ENCODE results near the gene RPL12.
A peak's percentile ranks its signal among the peaks of the same experiment; 100 is the strongest.

The RPL12 gene

DNA sequence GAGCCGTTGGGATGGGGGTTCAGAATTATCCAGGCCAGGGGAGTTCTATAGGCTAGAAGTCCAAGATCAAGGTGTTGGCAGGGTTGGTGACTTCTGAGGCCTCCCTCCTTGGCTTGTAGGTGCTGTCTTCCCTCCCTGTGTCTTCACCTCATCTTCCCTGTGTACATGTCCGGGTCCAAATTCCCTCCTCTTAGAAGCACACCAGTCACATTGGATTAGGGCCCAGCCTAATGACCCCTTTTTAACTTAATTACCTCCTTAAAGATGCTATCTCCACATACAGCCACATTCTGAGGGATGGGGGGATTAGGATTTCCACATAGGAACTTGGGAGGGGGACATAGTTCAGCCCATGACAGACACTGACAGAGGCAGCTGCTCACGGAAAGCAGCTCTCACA is 12.2 kb upstream of the RPL12 start:
- Histone ChIP-seq H3K9ac (ENCODE audit: low read depth, low read length, poor library complexity) (no peak overlapping the region), H3K27me3 (ENCODE audit: control insufficient read depth in 3 of 3, insufficient read depth in 3 of 3, low read depth in 1 of 3, low read length in 3 of 3) (no peaks in the 10 kb centered on the region), H2AK5ac (ENCODE audit: low read depth, low read length) (no peak overlapping the region), H3K23ac (ENCODE audit: low read depth, low read length, poor library complexity) (no peak overlapping the region), H3K79me1 (ENCODE audit: low read depth, low read length) (no peaks in the 10 kb centered on the region), H3K4me1 (ENCODE audit: control insufficient read depth in 2 of 2, insufficient read depth in 1 of 2, low read depth in 1 of 2, low read length in 2 of 2) (no peaks in the 10 kb centered on the region), H2BK12ac (ENCODE audit: low read length) (no peak overlapping the region), H3K14ac (ENCODE audit: low read length) (no peak overlapping the region), H2BK120ac (ENCODE audit: low read depth, low read length) (no peak overlapping the region), H3K27ac (replicated peaks; ENCODE audit: low read length) (no peak overlapping the region), H3K9me3 (replicated peaks in 1 of 2; ENCODE audit: control insufficient read depth in 2 of 2, insufficient read depth in 1 of 2, low read depth in 1 of 2, low read length in 2 of 2) (peaks cover 0 to 1% of the 10 kb centered on the region in 2 donors), H2BK5ac (ENCODE audit: low read length) (no peak overlapping the region), H3K18ac (ENCODE audit: low read length) (no peak overlapping the region), H3K4me2 (ENCODE audit: insufficient read depth, low read length, poor library complexity, severe bottlenecking) (no peak overlapping the region), H4K91ac (ENCODE audit: low read depth, low read length, poor library complexity) (no peak overlapping the region), H3K4me3 (ENCODE audit: low read length in 2 of 2) (no peak overlapping the region), H2BK15ac (ENCODE audit: low read length) (no peak overlapping the region), H4K8ac (ENCODE audit: low read depth, low read length) (no peak overlapping the region), H3K4ac (ENCODE audit: low read length) (no peak overlapping the region), H2AFZ (ENCODE audit: low read length) (no peak overlapping the region), H3K36me3 (replicated peaks in 1 of 2; ENCODE audit: control insufficient read depth in 2 of 2, insufficient read depth in 2 of 2, low read length in 2 of 2) (peaks cover 19 to 51% of the 10 kb centered on the region in 2 donors)
- WGBS, 2 donors (ENCODE audit: extremely low coverage in 2 of 2, insufficient read length in 2 of 2, insufficient replicate concordance in 1 of 2) = no CpG with 5 or more reads among the region's 3 CpGs
- DNase-seq (ENCODE audit: low spot score) = no peak

DNA sequence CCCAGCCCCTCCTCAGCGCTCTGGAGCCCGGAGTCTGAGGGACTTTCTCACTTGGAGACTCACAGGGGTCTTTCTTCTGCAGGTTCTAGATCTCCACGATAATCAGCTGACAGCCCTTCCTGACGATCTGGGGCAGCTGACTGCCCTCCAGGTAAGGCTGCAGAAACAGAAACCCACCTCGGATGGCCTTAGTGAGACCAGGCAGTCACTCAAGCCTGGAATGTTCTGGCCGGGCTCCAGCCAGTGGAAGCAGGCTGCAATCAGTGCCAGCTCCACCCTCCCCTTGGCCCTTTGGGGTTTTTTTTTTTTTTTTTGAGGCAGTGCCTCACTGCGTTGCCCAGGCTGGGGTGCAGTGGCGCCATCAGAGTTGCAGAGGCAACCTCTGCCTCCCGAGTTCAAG is 7.7 kb upstream of the RPL12 start:
- whole genome bisulfite sequencing, 2 donors (ENCODE audit: extremely low coverage in 2 of 2, insufficient read length in 2 of 2, insufficient replicate concordance in 1 of 2) = no CpG with 5 or more reads among the region's 9 CpGs
- Histone ChIP-seq H3K27me3 (ENCODE audit: control insufficient read depth in 3 of 3, insufficient read depth in 3 of 3, low read depth in 1 of 3, low read length in 3 of 3) (no peaks in the 10 kb centered on the region), H4K91ac (ENCODE audit: low read depth, low read length, poor library complexity) (no peak overlapping the region), H3K9me3 (replicated peaks in 1 of 2; ENCODE audit: control insufficient read depth in 2 of 2, insufficient read depth in 1 of 2, low read depth in 1 of 2, low read length in 2 of 2) (peaks cover 0 to 1% of the 10 kb centered on the region in 2 donors), H3K27ac (replicated peaks; ENCODE audit: low read length) (no peak overlapping the region), H3K4me2 (ENCODE audit: insufficient read depth, low read length, poor library complexity, severe bottlenecking) (no peak overlapping the region), H2BK15ac (ENCODE audit: low read length) (no peak overlapping the region), H3K4me1 (ENCODE audit: control insufficient read depth in 2 of 2, insufficient read depth in 1 of 2, low read depth in 1 of 2, low read length in 2 of 2) (no peaks in the 10 kb centered on the region), H3K14ac (ENCODE audit: low read length) (no peak overlapping the region), H2AFZ (ENCODE audit: low read length) (no peak overlapping the region), H2BK12ac (ENCODE audit: low read length) (no peak overlapping the region), H2BK120ac (ENCODE audit: low read depth, low read length) (no peak overlapping the region), H4K8ac (ENCODE audit: low read depth, low read length) (no peak overlapping the region), H3K36me3 (replicated peaks in 1 of 2; ENCODE audit: control insufficient read depth in 2 of 2, insufficient read depth in 2 of 2, low read length in 2 of 2) (peaks cover 17 to 66% of the 10 kb centered on the region in 2 donors), H3K4ac (ENCODE audit: low read length) (no peak overlapping the region), H2AK5ac (ENCODE audit: low read depth, low read length) (no peak overlapping the region), H3K9ac (ENCODE audit: low read depth, low read length, poor library complexity) (no peak overlapping the region), H3K23ac (ENCODE audit: low read depth, low read length, poor library complexity) (no peak overlapping the region), H2BK5ac (ENCODE audit: low read length) (no peak overlapping the region), H3K18ac (ENCODE audit: low read length) (no peak overlapping the region), H3K4me3 (ENCODE audit: low read length in 2 of 2) (no peak overlapping the region), H3K79me1 (ENCODE audit: low read depth, low read length) (no peaks in the 10 kb centered on the region)
- no peak for DNase-seq (ENCODE audit: low spot score)

DNA sequence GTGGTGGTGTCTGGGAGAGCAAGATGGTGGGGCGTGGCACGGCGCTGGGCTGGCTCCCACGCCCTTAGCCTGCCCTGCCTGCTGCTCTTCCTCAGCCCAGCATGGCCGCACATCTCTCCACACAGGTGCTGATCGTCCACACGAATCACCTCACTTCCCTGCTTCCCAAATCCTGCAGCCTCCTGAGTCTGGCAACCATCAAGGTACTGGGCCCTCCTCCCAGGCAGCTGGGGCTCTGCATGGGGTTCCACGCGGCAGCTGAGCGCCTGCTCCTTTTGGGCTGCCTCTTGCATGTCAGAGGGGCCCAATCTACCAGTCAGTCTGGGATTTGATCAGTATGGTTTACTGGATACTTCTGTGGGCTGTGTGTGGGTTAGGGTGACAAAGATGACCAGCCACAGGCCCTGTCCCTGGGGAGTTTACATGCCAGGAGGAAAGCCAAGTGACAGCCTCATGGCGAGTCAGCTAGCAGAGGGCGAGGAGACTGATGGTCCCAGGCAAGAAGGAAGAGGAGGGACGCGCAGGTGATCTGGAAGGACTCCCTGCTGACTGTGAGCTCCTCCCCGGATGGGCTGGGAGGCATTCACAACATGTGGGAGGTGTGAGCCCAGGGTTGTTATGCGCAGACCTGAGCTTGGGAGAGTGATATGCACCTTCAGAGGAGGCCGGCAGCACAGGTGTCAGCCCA is 6.1 kb upstream of the RPL12 start:
- H3K4me3 ChIP-seq (ENCODE audit: low read length in 2 of 2) = peak overlapping the region in 1 of 2 donors; percentile 32
- peaks cover 15 to 53% of the 10 kb centered on the region in 2 donors for H3K36me3 ChIP-seq (replicated peaks in 1 of 2; ENCODE audit: control insufficient read depth in 2 of 2, insufficient read depth in 2 of 2, low read length in 2 of 2)
- H4K8ac ChIP-seq (ENCODE audit: low read depth, low read length) = no peak overlapping the region
- no peak overlapping the region for H3K27ac ChIP-seq (replicated peaks; ENCODE audit: low read length)
- no peak overlapping the region for H2BK12ac ChIP-seq (ENCODE audit: low read length)
- H3K4me2 ChIP-seq (ENCODE audit: insufficient read depth, low read length, poor library complexity, severe bottlenecking) = no peak overlapping the region
- H3K79me1 ChIP-seq (ENCODE audit: low read depth, low read length) = no peaks in the 10 kb centered on the region
- H2BK120ac ChIP-seq (ENCODE audit: low read depth, low read length) = no peak overlapping the region
- no peaks in the 10 kb centered on the region for H3K27me3 ChIP-seq (ENCODE audit: control insufficient read depth in 3 of 3, insufficient read depth in 3 of 3, low read depth in 1 of 3, low read length in 3 of 3)
- no peak overlapping the region for H2AFZ ChIP-seq (ENCODE audit: low read length)
- no peak overlapping the region for H3K14ac ChIP-seq (ENCODE audit: low read length)
- peak overlapping the region; percentile 63 for H3K9ac ChIP-seq (ENCODE audit: low read depth, low read length, poor library complexity)
- H2BK5ac ChIP-seq (ENCODE audit: low read length) = no peak overlapping the region
- H3K9me3 ChIP-seq (replicated peaks in 1 of 2; ENCODE audit: control insufficient read depth in 2 of 2, insufficient read depth in 1 of 2, low read depth in 1 of 2, low read length in 2 of 2) = no peaks in the 10 kb centered on the region
- H3K18ac ChIP-seq (ENCODE audit: low read length) = no peak overlapping the region
- peak overlapping the region; percentile 26 for H3K23ac ChIP-seq (ENCODE audit: low read depth, low read length, poor library complexity)
- no peaks in the 10 kb centered on the region for H3K4me1 ChIP-seq (ENCODE audit: control insufficient read depth in 2 of 2, insufficient read depth in 1 of 2, low read depth in 1 of 2, low read length in 2 of 2)
- H2AK5ac ChIP-seq (ENCODE audit: low read depth, low read length) = no peak overlapping the region
- H4K91ac ChIP-seq (ENCODE audit: low read depth, low read length, poor library complexity) = no peak overlapping the region
- H3K4ac ChIP-seq (ENCODE audit: low read length) = no peak overlapping the region
- DNase-seq (ENCODE audit: low spot score) = no peak
- no CpG with 5 or more reads among the region's 17 CpGs for WGBS, 2 donors (ENCODE audit: extremely low coverage in 2 of 2, insufficient read length in 2 of 2, insufficient replicate concordance in 1 of 2)
- no peak overlapping the region for H2BK15ac ChIP-seq (ENCODE audit: low read length)

DNA sequence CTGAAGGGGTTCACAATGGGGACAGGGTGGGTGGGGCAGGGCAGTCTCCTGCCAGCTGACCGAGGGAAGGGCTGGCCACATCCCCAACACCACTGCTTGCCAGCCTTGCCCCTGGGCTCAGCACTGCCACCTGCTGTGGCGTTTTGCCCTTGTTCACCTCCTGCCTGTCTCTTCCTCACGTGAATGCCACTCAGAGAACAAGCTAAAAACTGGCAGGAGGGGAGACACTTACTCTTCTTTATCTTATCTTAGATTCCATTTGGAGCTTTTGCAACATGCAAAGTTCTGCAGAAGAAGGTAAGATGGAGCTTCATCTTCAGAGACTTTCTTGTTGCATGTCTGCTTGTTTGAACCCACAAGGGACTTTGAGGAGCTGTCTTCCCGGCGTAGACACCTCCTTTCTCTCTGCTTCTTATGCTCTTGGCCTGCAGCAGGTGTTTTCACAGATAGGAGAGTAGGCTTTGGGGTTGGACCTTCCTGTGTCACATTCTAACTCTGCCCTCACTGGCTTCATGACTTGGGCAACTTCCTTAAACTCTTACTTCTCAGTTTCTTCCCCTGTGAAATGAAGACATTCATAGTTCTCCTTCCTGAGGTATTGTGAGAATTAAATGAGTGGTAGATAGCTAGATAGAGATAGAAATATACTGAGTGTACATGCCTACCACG is 4.3 kb upstream of the RPL12 start:
- Histone ChIP-seq H3K18ac (ENCODE audit: low read length) (no peak overlapping the region), H4K8ac (ENCODE audit: low read depth, low read length) (no peak overlapping the region), H3K23ac (ENCODE audit: low read depth, low read length, poor library complexity) (no peak overlapping the region), H3K4ac (ENCODE audit: low read length) (no peak overlapping the region), H2BK120ac (ENCODE audit: low read depth, low read length) (no peak overlapping the region), H2AFZ (ENCODE audit: low read length) (no peak overlapping the region), H4K91ac (ENCODE audit: low read depth, low read length, poor library complexity) (no peak overlapping the region), H2AK5ac (ENCODE audit: low read depth, low read length) (no peak overlapping the region), H3K4me1 (ENCODE audit: control insufficient read depth in 2 of 2, insufficient read depth in 1 of 2, low read depth in 1 of 2, low read length in 2 of 2) (peaks cover 2 to 3% of the 10 kb centered on the region in 2 donors), H3K4me3 (ENCODE audit: low read length in 2 of 2) (no peak overlapping the region), H3K9ac (ENCODE audit: low read depth, low read length, poor library complexity) (no peak overlapping the region), H2BK15ac (ENCODE audit: low read length) (no peak overlapping the region), H3K14ac (ENCODE audit: low read length) (no peak overlapping the region), H3K36me3 (replicated peaks in 1 of 2; ENCODE audit: control insufficient read depth in 2 of 2, insufficient read depth in 2 of 2, low read length in 2 of 2) (peaks cover 7 to 40% of the 10 kb centered on the region in 2 donors), H2BK5ac (ENCODE audit: low read length) (no peak overlapping the region), H2BK12ac (ENCODE audit: low read length) (no peak overlapping the region), H3K4me2 (ENCODE audit: insufficient read depth, low read length, poor library complexity, severe bottlenecking) (no peak overlapping the region), H3K79me1 (ENCODE audit: low read depth, low read length) (no peaks in the 10 kb centered on the region), H3K9me3 (replicated peaks in 1 of 2; ENCODE audit: control insufficient read depth in 2 of 2, insufficient read depth in 1 of 2, low read depth in 1 of 2, low read length in 2 of 2) (no peaks in the 10 kb centered on the region), H3K27ac (replicated peaks; ENCODE audit: low read length) (no peak overlapping the region), H3K27me3 (ENCODE audit: control insufficient read depth in 3 of 3, insufficient read depth in 3 of 3, low read depth in 1 of 3, low read length in 3 of 3) (no peaks in the 10 kb centered on the region)
- WGBS, 2 donors (ENCODE audit: extremely low coverage in 2 of 2, insufficient read length in 2 of 2, insufficient replicate concordance in 1 of 2) = no CpG with 5 or more reads among the region's 6 CpGs
- no peak for DNase-seq (ENCODE audit: low spot score)
